ENCODE results near the gene SURF4. TPM values are rescaled to one million over a fixed set of nuclear protein-coding genes. Genes with fewer than 3 reads are reported as not detected.

The SURF4 gene
- total RNA-seq, 4 donors from 2014 or later, result 141 to 266 (median 230) TPM

GRCh38 chr9:133346021-133346785 is 29.7 kb downstream of the SURF4 start:
- DNase-seq (ENCODE audit: low spot score) (no peak), ATAC-seq (ENCODE audit: low FRiP score) (no peak)
- no peak for TF ChIP-seq CTCF (IDR thresholded peaks at IDR 0.05)

- DNase-seq (ENCODE audit: low spot score) (no peak), ATAC-seq (ENCODE audit: low FRiP score) (no peak)
- no peak for TF ChIP-seq CTCF (IDR thresholded peaks at IDR 0.05)
Measured at GRCh38 chr9:133345596-133345995, 30.3 kb downstream of the SURF4 start.

GRCh38 chr9:133344979-133345378 is 30.9 kb downstream of the SURF4 start:
- no peak for TF ChIP-seq CTCF (IDR thresholded peaks at IDR 0.05)
- no peak for ATAC-seq (ENCODE audit: low FRiP score)
- DNase-seq (ENCODE audit: low spot score), result no peak

GRCh38 chr9:133344071-133344470 is 31.8 kb downstream of the SURF4 start:
- DNase-seq (ENCODE audit: low spot score), result no peak
- no peak for TF ChIP-seq CTCF (IDR thresholded peaks at IDR 0.05)
- ATAC-seq (ENCODE audit: low FRiP score), result no peak

- ATAC-seq (ENCODE audit: low FRiP score) (no peak), DNase-seq (ENCODE audit: low spot score) (no peak)
- TF ChIP-seq CTCF (IDR thresholded peaks at IDR 0.05), result no peak
Measured at GRCh38 chr9:133342570-133342969, 33.3 kb downstream of the SURF4 start.

GRCh38 chr9:133342069-133342406 is 33.8 kb downstream of the SURF4 start:
- DNase-seq (ENCODE audit: low spot score) (no peak), ATAC-seq (ENCODE audit: low FRiP score) (no peak)
- TF ChIP-seq CTCF (IDR thresholded peaks at IDR 0.05), result no peak

- DNase-seq (ENCODE audit: low spot score) (no peak), ATAC-seq (ENCODE audit: low FRiP score) (no peak)
Measured at GRCh38 chr9:133341369-133342068, 34.3 kb downstream of the SURF4 start.

More at GRCh38 chr9:133341369-133342068, 34.3 kb downstream of the SURF4 start:
- no peak for TF ChIP-seq CTCF (IDR thresholded peaks at IDR 0.05)
